Measurements from ENCODE around the gene PTPN1.

GRCh38 chr20:50582092-50582491 lies 71.9 kb downstream of the PTPN1 start:
- TF ChIP-seq CC2D1A (CRISPR knock-in tag; IDR thresholded peaks at IDR 0.05) (no peak), CTCF (CRISPR knock-in tag; IDR thresholded peaks at IDR 0.05) (no peak), KDM5B (CRISPR knock-in tag; IDR thresholded peaks at IDR 0.05; ENCODE audit: borderline replicate concordance) (no peak), ZNF574 (CRISPR knock-in tag; IDR thresholded peaks at IDR 0.05) (no peak), CBFB (CRISPR knock-in tag; IDR thresholded peaks at IDR 0.05) (no peak), ZNF580 (CRISPR knock-in tag; IDR thresholded peaks at IDR 0.05; ENCODE audit: borderline replicate concordance, low read depth) (no peak), ZBTB40 (IDR thresholded peaks at IDR 0.05) (no peak), ZBTB40 (CRISPR knock-in tag; IDR thresholded peaks at IDR 0.05) (no peak), ZNF710 (CRISPR knock-in tag; IDR thresholded peaks at IDR 0.05; ENCODE audit: borderline replicate concordance) (no peak), DNMT3B (CRISPR knock-in tag; conservative IDR thresholded peaks at IDR 0.05) (no peak), REPIN1 (CRISPR knock-in tag; IDR thresholded peaks at IDR 0.05; ENCODE audit: borderline replicate concordance, low read depth) (no peak), MEF2D (CRISPR knock-in tag; IDR thresholded peaks at IDR 0.05) (no peak), RAD21 (CRISPR knock-in tag; IDR thresholded peaks at IDR 0.05) (no peak), RFX5 (IDR thresholded peaks at IDR 0.05; ENCODE audit: low read depth, low read length) (no peak), EZH2 (conservative IDR thresholded peaks at IDR 0.05; ENCODE audit: low read depth, low read length) (no peak)
